ENCODE results near the gene RNF150. TPM values are rescaled to one million over a fixed set of nuclear protein-coding genes. Genes with fewer than 3 reads are reported as not detected.

Gene RNF150
- total and polyA plus RNA-seq, 12 donors, result 4.9 to 88.6 (median 61.3) TPM

DNA sequence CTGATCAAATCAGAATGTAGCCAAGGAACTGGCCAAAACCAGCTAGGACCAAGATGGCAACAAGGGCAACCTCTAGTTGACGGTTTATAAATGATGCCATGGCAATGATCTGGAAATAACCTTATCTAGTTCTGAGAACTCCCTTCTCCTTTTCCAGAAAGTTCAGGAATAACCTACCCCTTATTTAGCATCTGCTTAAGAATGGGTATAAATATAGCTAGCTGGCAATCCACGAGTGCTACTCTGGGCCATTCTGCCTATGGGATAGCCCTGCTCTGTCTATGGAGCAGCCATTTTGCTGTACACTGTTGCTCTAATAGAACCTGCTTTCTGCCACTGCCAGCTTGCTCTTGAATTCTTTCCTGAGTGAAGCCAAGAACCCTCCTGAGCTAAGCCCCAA is 192.7 kb downstream of the RNF150 start:
- Histone ChIP-seq H3K4me1 (replicated peaks in 1 of 2) (peaks cover 15 to 50% of the 10 kb centered on the region in 2 donors), H3K27me3 (no peaks in the 10 kb centered on the region), H3K9me3 (replicated peaks in 1 of 3) (no peaks in the 10 kb centered on the region), H3K36me3 (replicated peaks in 1 of 2) (no peaks in the 10 kb centered on the region), H3K4me3 (no peak overlapping the region), H3K27ac (no peak overlapping the region)
- TF ChIP-seq POLR2A (IDR thresholded peaks at IDR 0.05), result no peak
- TF ChIP-seq, protein P1, sequence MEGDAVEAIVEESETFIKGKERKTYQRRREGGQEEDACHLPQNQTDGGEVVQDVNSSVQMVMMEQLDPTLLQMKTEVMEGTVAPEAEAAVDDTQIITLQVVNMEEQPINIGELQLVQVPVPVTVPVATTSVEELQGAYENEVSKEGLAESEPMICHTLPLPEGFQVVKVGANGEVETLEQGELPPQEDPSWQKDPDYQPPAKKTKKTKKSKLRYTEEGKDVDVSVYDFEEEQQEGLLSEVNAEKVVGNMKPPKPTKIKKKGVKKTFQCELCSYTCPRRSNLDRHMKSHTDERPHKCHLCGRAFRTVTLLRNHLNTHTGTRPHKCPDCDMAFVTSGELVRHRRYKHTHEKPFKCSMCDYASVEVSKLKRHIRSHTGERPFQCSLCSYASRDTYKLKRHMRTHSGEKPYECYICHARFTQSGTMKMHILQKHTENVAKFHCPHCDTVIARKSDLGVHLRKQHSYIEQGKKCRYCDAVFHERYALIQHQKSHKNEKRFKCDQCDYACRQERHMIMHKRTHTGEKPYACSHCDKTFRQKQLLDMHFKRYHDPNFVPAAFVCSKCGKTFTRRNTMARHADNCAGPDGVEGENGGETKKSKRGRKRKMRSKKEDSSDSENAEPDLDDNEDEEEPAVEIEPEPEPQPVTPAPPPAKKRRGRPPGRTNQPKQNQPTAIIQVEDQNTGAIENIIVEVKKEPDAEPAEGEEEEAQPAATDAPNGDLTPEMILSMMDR (IDR thresholded peaks at IDR 0.05), result no peak
- WGBS, 4 donors, result 73 to 91% (median 82%) methylated on average over 2 of the region's 2 CpGs
- intact Hi-C loops (cut with DNase I), result no loop called here
- no peak for DNase-seq

DNA sequence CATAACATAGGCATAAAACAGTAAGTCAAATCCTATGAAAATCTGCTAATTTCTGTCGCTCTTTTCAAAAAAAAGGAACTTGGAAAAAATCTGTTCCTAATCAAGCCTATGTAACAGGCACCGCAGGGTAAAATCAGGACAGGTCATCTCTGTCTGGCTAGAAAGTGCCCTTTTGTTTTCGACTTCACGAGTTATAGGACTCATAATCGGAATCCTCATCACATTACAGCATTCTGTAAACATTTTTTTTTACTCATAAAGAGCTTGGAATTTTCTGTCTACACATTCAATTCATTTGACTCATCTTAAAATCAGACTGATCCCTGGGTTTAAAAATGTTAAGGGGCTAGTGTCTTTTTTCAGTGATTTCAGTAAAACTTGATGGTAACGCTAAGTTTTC is 195.4 kb downstream of the RNF150 start:
- TF ChIP-seq POLR2A (IDR thresholded peaks at IDR 0.05), result no peak
- TF ChIP-seq, protein P1 (IDR thresholded peaks at IDR 0.05), result no peak

DNA sequence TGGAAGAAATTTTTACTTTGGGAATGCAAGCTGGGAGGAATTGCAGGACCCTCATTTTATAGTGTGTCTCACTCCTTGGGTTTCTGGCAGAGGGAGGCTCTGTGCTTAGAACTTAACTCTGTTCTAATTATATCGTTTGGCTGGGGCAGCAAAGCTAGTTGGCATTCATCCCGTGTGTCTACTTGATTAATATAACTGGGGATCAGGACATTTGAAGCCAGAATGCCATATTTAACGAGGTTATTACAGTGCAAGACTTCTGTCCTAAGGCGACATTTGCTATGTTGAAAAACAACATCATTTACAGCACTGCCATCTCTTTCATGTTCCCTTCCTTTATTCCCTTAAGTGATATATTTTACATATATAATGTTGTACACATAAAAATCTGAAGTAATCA is 198.0 kb downstream of the RNF150 start:
- Histone ChIP-seq H3K36me3 (replicated peaks in 1 of 2) (no peaks in the 10 kb centered on the region), H3K9me3 (replicated peaks in 1 of 3) (no peaks in the 10 kb centered on the region), H3K27ac (no peak overlapping the region), H3K27me3 (no peaks in the 10 kb centered on the region), H3K4me1 (replicated peaks in 1 of 2) (peaks cover 4 to 42% of the 10 kb centered on the region in 2 donors), H3K4me3 (no peak overlapping the region)
- WGBS, 4 donors, result 3 to 8% (median 7%) methylated on average over 4 of the region's 4 CpGs
- TF ChIP-seq, protein P1 (IDR thresholded peaks at IDR 0.05), result no peak
- no peak for TF ChIP-seq POLR2A (IDR thresholded peaks at IDR 0.05)
- peak; percentile 64 to 90 (median 71) for DNase-seq
- intact Hi-C loops (cut with DNase I), result no loop called here

More for the DNA sequence above, 195.4 kb downstream of the RNF150 start:
- Histone ChIP-seq H3K27ac (no peak overlapping the region), H3K4me3 (no peak overlapping the region), H3K4me1 (replicated peaks in 1 of 2) (peaks cover 4 to 46% of the 10 kb centered on the region in 2 donors), H3K9me3 (replicated peaks in 1 of 3) (no peaks in the 10 kb centered on the region), H3K36me3 (replicated peaks in 1 of 2) (no peaks in the 10 kb centered on the region), H3K27me3 (no peaks in the 10 kb centered on the region)
- DNase-seq, result no peak
- intact Hi-C loops (cut with DNase I), result no loop called here
- 69 to 83% (median 80%) methylated on average over 6 of the region's 6 CpGs for WGBS, 4 donors

DNA sequence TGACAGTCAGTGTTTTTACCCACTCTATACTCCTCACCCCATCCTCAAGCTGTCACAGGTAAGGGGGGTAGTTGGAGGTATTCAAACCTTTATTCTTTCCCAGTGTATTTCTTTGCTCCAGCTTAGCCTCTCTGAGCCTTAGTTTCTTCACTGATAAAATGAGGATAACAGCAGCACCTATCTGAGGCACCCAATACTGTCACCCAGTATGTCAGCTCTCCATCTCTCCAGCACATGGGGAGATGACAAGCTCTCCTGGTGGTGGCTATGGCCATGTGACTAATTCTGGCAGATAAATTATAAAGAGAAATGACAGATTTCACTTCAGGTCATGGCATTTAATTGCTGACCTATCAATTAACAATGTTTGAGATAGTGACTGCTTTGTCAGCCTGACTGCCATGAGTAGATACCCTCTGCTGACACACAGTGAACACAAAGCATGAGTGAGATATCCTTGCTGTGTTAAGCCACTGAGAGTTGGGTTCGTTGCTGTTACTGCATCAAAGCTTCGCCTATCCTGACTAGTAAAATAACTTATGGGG is 200.7 kb downstream of the RNF150 start:
- H3K4me1 ChIP-seq (replicated peaks in 1 of 2), result peaks cover 4 to 26% of the 10 kb centered on the region in 2 donors
- intact Hi-C loops (cut with DNase I), result no loop called here
- DNase-seq, result no peak

More for the DNA sequence above, 200.7 kb downstream of the RNF150 start:
- Histone ChIP-seq H3K27me3 (no peaks in the 10 kb centered on the region), H3K27ac (no peak overlapping the region), H3K9me3 (replicated peaks in 1 of 3) (no peaks in the 10 kb centered on the region), H3K36me3 (replicated peaks in 1 of 2) (no peaks in the 10 kb centered on the region), H3K4me3 (no peak overlapping the region)
- 96% methylated on average over 2 of the region's 2 CpGs for WGBS, 4 donors
- TF ChIP-seq, protein P1 (IDR thresholded peaks at IDR 0.05), result no peak
- no peak for TF ChIP-seq POLR2A (IDR thresholded peaks at IDR 0.05)

Data from adrenal gland (tissue), 12 donors.